ENCODE measurements around the gene MRPL20.

Gene MRPL20

DNA sequence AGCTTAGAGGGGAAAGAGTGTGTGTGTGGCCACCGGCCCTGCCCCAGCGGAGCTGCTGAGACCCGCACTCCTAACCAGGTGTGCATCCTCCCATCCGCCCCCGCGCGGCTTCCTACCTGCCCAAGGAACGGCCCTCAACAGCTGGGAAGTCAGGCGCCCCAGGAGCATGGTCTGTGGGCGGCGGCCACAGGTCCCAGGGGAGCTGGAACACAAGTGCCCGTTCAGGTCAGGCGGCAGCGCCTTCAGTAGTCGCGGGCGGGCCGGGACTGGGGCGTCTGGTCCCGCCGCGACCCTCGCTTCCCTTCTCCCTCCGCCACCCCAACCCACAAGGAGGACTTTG, 32.5 kb downstream of the MRPL20 start:
- TF ChIP-seq BACH2 (CRISPR knock-in tag; IDR thresholded peaks at IDR 0.05; ENCODE audit: borderline replicate concordance): no peak
- TF ChIP-seq, protein P1, sequence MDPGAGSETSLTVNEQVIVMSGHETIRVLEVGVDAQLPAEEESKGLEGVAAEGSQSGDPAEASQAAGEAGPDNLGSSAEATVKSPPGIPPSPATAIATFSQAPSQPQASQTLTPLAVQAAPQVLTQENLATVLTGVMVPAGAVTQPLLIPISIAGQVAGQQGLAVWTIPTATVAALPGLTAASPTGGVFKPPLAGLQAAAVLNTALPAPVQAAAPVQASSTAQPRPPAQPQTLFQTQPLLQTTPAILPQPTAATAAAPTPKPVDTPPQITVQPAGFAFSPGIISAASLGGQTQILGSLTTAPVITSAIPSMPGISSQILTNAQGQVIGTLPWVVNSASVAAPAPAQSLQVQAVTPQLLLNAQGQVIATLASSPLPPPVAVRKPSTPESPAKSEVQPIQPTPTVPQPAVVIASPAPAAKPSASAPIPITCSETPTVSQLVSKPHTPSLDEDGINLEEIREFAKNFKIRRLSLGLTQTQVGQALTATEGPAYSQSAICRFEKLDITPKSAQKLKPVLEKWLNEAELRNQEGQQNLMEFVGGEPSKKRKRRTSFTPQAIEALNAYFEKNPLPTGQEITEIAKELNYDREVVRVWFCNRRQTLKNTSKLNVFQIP (CRISPR knock-in tag; IDR thresholded peaks at IDR 0.05; ENCODE audit: borderline replicate concordance, low read depth): no peak
- no peak for TF ChIP-seq ZNF8 (CRISPR knock-in tag; IDR thresholded peaks at IDR 0.05)
- no peak for TF ChIP-seq CSDC2 (CRISPR knock-in tag; IDR thresholded peaks at IDR 0.05)
- no peak for TF ChIP-seq ZFP3 (CRISPR knock-in tag; IDR thresholded peaks at IDR 0.05)
- no peak for TF ChIP-seq TOX (CRISPR knock-in tag; IDR thresholded peaks at IDR 0.05; ENCODE audit: borderline replicate concordance)
- no peak for TF ChIP-seq ARNTL (CRISPR knock-in tag; IDR thresholded peaks at IDR 0.05; ENCODE audit: borderline replicate concordance, low read depth)
- TF ChIP-seq SNAI2 (CRISPR knock-in tag; IDR thresholded peaks at IDR 0.05): no peak
- TF ChIP-seq RARB (CRISPR knock-in tag; IDR thresholded peaks at IDR 0.05): no peak
- no peak for TF ChIP-seq OSR1 (CRISPR knock-in tag; IDR thresholded peaks at IDR 0.05)
- no peak for TF ChIP-seq GLIS3 (CRISPR knock-in tag; IDR thresholded peaks at IDR 0.05)
- TF ChIP-seq TCF4 (CRISPR knock-in tag; IDR thresholded peaks at IDR 0.05; ENCODE audit: borderline replicate concordance): no peak
- no peak for TF ChIP-seq ZC3H10 (CRISPR knock-in tag; IDR thresholded peaks at IDR 0.05)
- TF ChIP-seq, protein P2, sequence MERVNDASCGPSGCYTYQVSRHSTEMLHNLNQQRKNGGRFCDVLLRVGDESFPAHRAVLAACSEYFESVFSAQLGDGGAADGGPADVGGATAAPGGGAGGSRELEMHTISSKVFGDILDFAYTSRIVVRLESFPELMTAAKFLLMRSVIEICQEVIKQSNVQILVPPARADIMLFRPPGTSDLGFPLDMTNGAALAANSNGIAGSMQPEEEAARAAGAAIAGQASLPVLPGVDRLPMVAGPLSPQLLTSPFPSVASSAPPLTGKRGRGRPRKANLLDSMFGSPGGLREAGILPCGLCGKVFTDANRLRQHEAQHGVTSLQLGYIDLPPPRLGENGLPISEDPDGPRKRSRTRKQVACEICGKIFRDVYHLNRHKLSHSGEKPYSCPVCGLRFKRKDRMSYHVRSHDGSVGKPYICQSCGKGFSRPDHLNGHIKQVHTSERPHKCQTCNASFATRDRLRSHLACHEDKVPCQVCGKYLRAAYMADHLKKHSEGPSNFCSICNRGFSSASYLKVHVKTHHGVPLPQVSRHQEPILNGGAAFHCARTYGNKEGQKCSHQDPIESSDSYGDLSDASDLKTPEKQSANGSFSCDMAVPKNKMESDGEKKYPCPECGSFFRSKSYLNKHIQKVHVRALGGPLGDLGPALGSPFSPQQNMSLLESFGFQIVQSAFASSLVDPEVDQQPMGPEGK (CRISPR knock-in tag; IDR thresholded peaks at IDR 0.05; ENCODE audit: borderline replicate concordance): no peak
- ATAC-seq: peak; percentile 1; the same call in 2 of the 3 replicates

DNA sequence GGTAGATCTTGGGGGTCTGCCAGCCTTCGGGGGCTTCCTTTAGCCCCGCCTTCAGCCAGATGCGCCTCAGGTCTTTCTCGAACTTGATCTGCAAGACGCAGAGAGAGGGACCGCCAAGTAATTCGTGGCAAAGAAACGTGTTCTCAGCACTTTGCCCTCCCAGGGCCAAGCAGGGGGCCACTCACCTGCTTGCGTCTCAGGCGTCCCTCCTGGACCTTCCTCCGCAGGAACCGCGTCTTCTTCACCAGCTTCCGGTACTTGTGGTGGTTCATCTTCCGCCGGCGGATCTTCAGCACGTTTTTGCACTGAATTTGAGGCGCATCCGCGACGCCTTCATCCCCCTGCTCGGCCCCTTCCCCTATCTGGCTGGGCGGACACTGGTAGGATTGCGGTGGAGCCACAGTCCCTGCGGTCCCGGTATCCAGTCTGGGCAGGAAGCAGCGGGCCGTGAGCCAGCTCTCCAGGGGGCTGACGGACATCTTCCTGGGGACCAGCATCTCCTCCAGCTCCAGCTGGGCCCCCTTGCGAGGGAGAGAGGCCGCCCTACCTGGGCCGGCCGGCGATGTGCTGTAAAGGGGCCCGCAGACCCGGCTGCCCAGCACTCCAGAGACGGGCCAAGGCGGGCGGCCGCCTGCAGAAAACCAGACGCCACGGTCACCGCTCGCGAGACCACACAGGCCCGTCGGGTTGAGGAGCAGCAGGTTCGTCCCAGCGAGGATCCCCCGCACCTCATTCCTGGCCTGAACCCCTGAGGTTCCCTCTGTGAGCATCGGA, 33.1 kb downstream of the MRPL20 start:
- ATAC-seq: no peak
- no peak for TF ChIP-seq ESRRG (CRISPR knock-in tag; IDR thresholded peaks at IDR 0.05)
- TF ChIP-seq, protein P3, sequence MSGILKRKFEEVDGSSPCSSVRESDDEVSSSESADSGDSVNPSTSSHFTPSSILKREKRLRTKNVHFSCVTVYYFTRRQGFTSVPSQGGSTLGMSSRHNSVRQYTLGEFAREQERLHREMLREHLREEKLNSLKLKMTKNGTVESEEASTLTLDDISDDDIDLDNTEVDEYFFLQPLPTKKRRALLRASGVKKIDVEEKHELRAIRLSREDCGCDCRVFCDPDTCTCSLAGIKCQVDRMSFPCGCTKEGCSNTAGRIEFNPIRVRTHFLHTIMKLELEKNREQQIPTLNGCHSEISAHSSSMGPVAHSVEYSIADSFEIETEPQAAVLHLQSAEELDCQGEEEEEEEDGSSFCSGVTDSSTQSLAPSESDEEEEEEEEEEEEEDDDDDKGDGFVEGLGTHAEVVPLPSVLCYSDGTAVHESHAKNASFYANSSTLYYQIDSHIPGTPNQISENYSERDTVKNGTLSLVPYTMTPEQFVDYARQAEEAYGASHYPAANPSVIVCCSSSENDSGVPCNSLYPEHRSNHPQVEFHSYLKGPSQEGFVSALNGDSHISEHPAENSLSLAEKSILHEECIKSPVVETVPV (CRISPR knock-in tag; IDR thresholded peaks at IDR 0.05): no peak

DNA sequence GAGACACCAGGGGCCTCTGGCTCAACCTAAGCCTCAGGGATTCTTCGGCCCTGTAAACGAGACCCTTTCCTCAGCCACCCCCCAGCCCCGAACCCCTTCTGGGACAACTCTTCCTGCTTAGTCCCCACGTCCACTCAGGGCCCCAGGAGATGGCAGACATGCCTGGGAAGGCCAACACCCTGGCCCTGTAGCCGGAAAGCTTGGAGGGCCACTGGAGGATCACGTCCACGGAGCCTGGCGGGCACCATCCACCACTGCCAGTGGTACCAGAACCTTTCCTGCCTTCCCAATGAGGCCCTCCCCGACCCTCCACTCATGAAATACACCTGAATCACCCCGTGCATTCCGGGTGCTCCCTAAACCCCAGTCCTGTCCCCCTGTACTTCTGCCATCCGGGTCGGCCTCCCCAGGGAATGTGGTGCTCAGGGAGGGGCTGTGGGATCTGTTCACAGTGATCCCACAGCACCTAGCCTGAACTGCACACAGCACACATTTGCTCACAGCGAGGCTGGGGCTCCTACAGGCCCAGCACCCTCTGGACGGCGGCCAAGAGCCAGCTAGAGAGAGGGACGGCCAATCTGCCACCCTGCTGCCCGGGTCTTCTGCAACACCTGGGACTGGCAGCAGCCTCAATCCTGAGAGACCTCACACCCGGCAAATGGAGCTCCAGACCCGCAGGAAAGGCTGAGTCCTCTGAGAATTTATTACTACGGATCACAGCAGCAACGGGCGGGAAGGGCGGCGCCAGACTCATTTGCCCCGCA, 33.9 kb downstream of the MRPL20 start:
- no peak for TF ChIP-seq SNAI2 (CRISPR knock-in tag; IDR thresholded peaks at IDR 0.05)
- no peak for TF ChIP-seq RARB (CRISPR knock-in tag; IDR thresholded peaks at IDR 0.05)
- TF ChIP-seq, protein P1 (CRISPR knock-in tag; IDR thresholded peaks at IDR 0.05; ENCODE audit: borderline replicate concordance, low read depth): no peak
- no peak for TF ChIP-seq ZFP30 (CRISPR knock-in tag; IDR thresholded peaks at IDR 0.05)
- no peak for TF ChIP-seq ZFP3 (CRISPR knock-in tag; IDR thresholded peaks at IDR 0.05)
- TF ChIP-seq, protein P3 (CRISPR knock-in tag; IDR thresholded peaks at IDR 0.05): no peak
- no peak for TF ChIP-seq ZNF565 (CRISPR knock-in tag; conservative IDR thresholded peaks at IDR 0.05; ENCODE audit: low read depth)
- no peak for TF ChIP-seq GLIS3 (CRISPR knock-in tag; IDR thresholded peaks at IDR 0.05)
- TF ChIP-seq ZNF8 (CRISPR knock-in tag; IDR thresholded peaks at IDR 0.05): no peak
- TF ChIP-seq TSHZ2 (CRISPR knock-in tag; IDR thresholded peaks at IDR 0.05): no peak
- no peak for ATAC-seq

Data from SK-N-SH treated with all-trans-retinoic acid at 6 μM for 48 hours (cell line).